Astrocyte (in vitro differentiated cells and primary cell): ENCODE measurements around the gene TPRX1. TPM values are rescaled to one million over a fixed set of nuclear protein-coding genes. Genes with fewer than 3 reads are reported as not detected.

Source experiments
- DNase-seq: peaks from one replicate; pipeline ENCODE4 v3.0.0-alpha.2; 2010; ENCODE audit warnings: low read depth
- FAIRE-seq: peaks from 2 replicates; lab custom pipeline; 2011; peaks lifted over from hg19 to GRCh38; lab: Jason Lieb, UNC
- H2AFZ ChIP-seq: 2 replicates; pipeline ENCODE4 v1.6.0; 2012; ENCODE audit warnings: low read depth, low read length, inconsistent platforms
- H3K27ac ChIP-seq: 2 replicates; pipeline ENCODE4 v1.5.1; 2011; ENCODE audit warnings: low read depth, low read length, inconsistent platforms
- H3K27me3 ChIP-seq: 2 replicates; pipeline ENCODE4 v1.6.0; 2011; ENCODE audit warnings: low read length, inconsistent platforms; ENCODE audit not compliant: insufficient read depth
- H3K36me3 ChIP-seq: 2 replicates; pipeline ENCODE4 v1.5.1; 2011; ENCODE audit warnings: low read length, inconsistent platforms; ENCODE audit not compliant: insufficient read depth
- H3K4me1 ChIP-seq: 2 replicates; pipeline ENCODE4 v1.5.1; 2011; ENCODE audit warnings: low read length, inconsistent platforms; ENCODE audit not compliant: insufficient read depth
- H3K4me2 ChIP-seq: 2 replicates; pipeline ENCODE4 v1.6.0; 2012; ENCODE audit warnings: low read length, inconsistent platforms
- H3K4me3 ChIP-seq: 2 replicates; pipeline ENCODE4 v1.5.1; 2011; ENCODE audit warnings: low read depth, mild to moderate bottlenecking, low read length, inconsistent platforms; ENCODE audit not compliant: insufficient read depth
- H3K79me2 ChIP-seq: 2 replicates; pipeline ENCODE4 v1.6.0; 2012; ENCODE audit warnings: mild to moderate bottlenecking, low read length, inconsistent platforms; ENCODE audit not compliant: insufficient read depth
- H3K9ac ChIP-seq: 2 replicates; pipeline ENCODE4 v1.6.0; 2012; ENCODE audit warnings: mild to moderate bottlenecking, low read length, inconsistent platforms
- H3K9me3 ChIP-seq: 2 replicates; pipeline ENCODE4 v1.5.1; 2012; ENCODE audit warnings: low read depth, mild to moderate bottlenecking, low read length, inconsistent platforms; ENCODE audit not compliant: insufficient read depth
- H4K20me1 ChIP-seq: 2 replicates; pipeline ENCODE4 v1.6.0; 2012; ENCODE audit warnings: low read length, inconsistent platforms; ENCODE audit not compliant: insufficient read depth
- H3K27ac Mint-ChIP-seq: one replicate; pipeline ENCODE4 v1.8.0; 2021; ENCODE audit warnings: mild to moderate bottlenecking, mixed read lengths; ENCODE audit not compliant: unreplicated experiment
- H3K27me3 Mint-ChIP-seq: one replicate; pipeline ENCODE4 v1.8.0; 2021; ENCODE audit warnings: low read depth, mixed read lengths; ENCODE audit not compliant: unreplicated experiment
- H3K36me3 Mint-ChIP-seq: one replicate; pipeline ENCODE4 v1.8.0; 2021; ENCODE audit warnings: low read depth, mixed read lengths; ENCODE audit not compliant: unreplicated experiment
- H3K4me1 Mint-ChIP-seq: one replicate; pipeline ENCODE4 v1.8.0; 2021; ENCODE audit warnings: low read depth, mixed read lengths; ENCODE audit not compliant: unreplicated experiment
- H3K4me3 Mint-ChIP-seq: one replicate; pipeline ENCODE4 v1.8.0; 2021; ENCODE audit warnings: mild to moderate bottlenecking, moderate library complexity, mixed read lengths; ENCODE audit not compliant: unreplicated experiment
- H3K9me3 Mint-ChIP-seq: one replicate; pipeline ENCODE4 v1.8.0; 2021; ENCODE audit warnings: mild to moderate bottlenecking, mixed read lengths; ENCODE audit not compliant: unreplicated experiment
- CTCF ChIP-seq: IDR thresholded peaks from 2 replicates; pipeline ENCODE4 v1.5.1; 2011; ENCODE audit warnings: low read depth, mild to moderate bottlenecking, inconsistent platforms, low read length, moderate library complexity; ENCODE audit not compliant: insufficient read depth
- EZH2 ChIP-seq: IDR thresholded peaks from 2 replicates; pipeline ENCODE4 v1.6.1; 2012; ENCODE audit warnings: mild to moderate bottlenecking, low read length, inconsistent platforms; ENCODE audit not compliant: insufficient read depth
- total RNA-seq: library from RNA; stranded (reverse); gene quantifications from 2 replicates; pipeline ENCODE4 v1.2.1, GENCODE V29; 2021

Gene TPRX1
- total RNA-seq, 1 donor from 2014 or later, result not detected

GRCh38 chr19:47839411-47839810 is 35.1 kb upstream of the TPRX1 start:
- no peak overlapping the region for H3K4me3 ChIP-seq
- no peaks in the 10 kb centered on the region for H3K9me3 ChIP-seq
- no peak overlapping the region for H3K9ac ChIP-seq
- H2AFZ ChIP-seq, result no peak overlapping the region
- no peak overlapping the region for H3K4me2 ChIP-seq
- DNase-seq (no peak), FAIRE-seq (no peak)
- H3K36me3 ChIP-seq, result no peaks in the 10 kb centered on the region
- H3K4me3 Mint-ChIP-seq, result no peak overlapping the region
- no peaks in the 10 kb centered on the region for H4K20me1 ChIP-seq
- peaks cover 17% of the 10 kb centered on the region for H3K27me3 Mint-ChIP-seq
- no peaks in the 10 kb centered on the region for H3K27me3 ChIP-seq
- H3K36me3 Mint-ChIP-seq, result no peaks in the 10 kb centered on the region
- no peak overlapping the region for H3K27ac Mint-ChIP-seq
- H3K27ac ChIP-seq, result no peak overlapping the region
- TF ChIP-seq EZH2 (no peak), CTCF (no peak)
- no peaks in the 10 kb centered on the region for H3K9me3 Mint-ChIP-seq
- H3K79me2 ChIP-seq, result no peaks in the 10 kb centered on the region
- no peaks in the 10 kb centered on the region for H3K4me1 ChIP-seq
- no peaks in the 10 kb centered on the region for H3K4me1 Mint-ChIP-seq

GRCh38 chr19:47836038-47836437 is 31.7 kb upstream of the TPRX1 start:
- TF ChIP-seq CTCF (no peak), EZH2 (no peak)
- no peaks in the 10 kb centered on the region for H3K79me2 ChIP-seq
- H3K27me3 ChIP-seq, result no peaks in the 10 kb centered on the region
- H2AFZ ChIP-seq, result no peak overlapping the region
- FAIRE-seq, result no peak
- Mint-ChIP-seq H3K4me3 (no peak overlapping the region), H3K4me1 (no peaks in the 10 kb centered on the region), H3K36me3 (no peaks in the 10 kb centered on the region), H3K27me3 (peaks cover 2% of the 10 kb centered on the region), H3K27ac (no peak overlapping the region), H3K9me3 (no peaks in the 10 kb centered on the region)
- no peaks in the 10 kb centered on the region for H3K36me3 ChIP-seq
- H3K4me3 ChIP-seq, result no peak overlapping the region
- H3K4me2 ChIP-seq, result no peak overlapping the region
- H4K20me1 ChIP-seq, result no peaks in the 10 kb centered on the region
- H3K27ac ChIP-seq, result no peak overlapping the region
- no peaks in the 10 kb centered on the region for H3K9me3 ChIP-seq
- DNase-seq, result no peak
- no peak overlapping the region for H3K9ac ChIP-seq
- H3K4me1 ChIP-seq, result no peaks in the 10 kb centered on the region

- no peak overlapping the region for H2AFZ ChIP-seq
- H3K27ac ChIP-seq, result no peak overlapping the region
- H3K9me3 ChIP-seq, result no peaks in the 10 kb centered on the region
- peaks cover 2% of the 10 kb centered on the region for H3K27me3 Mint-ChIP-seq
- H3K27ac Mint-ChIP-seq, result no peak overlapping the region
- H3K9me3 Mint-ChIP-seq, result no peaks in the 10 kb centered on the region
- no peaks in the 10 kb centered on the region for H3K4me1 Mint-ChIP-seq
- FAIRE-seq (no peak), DNase-seq (no peak)
- H4K20me1 ChIP-seq, result no peaks in the 10 kb centered on the region
- no peak overlapping the region for H3K9ac ChIP-seq
- no peak overlapping the region for H3K4me3 Mint-ChIP-seq
- no peaks in the 10 kb centered on the region for H3K36me3 ChIP-seq
- H3K36me3 Mint-ChIP-seq, result no peaks in the 10 kb centered on the region
- no peak for TF ChIP-seq EZH2
- TF ChIP-seq CTCF, result no peak
- no peak overlapping the region for H3K4me2 ChIP-seq
- H3K4me1 ChIP-seq, result no peaks in the 10 kb centered on the region
- no peaks in the 10 kb centered on the region for H3K79me2 ChIP-seq
- no peak overlapping the region for H3K4me3 ChIP-seq
- H3K27me3 ChIP-seq, result no peaks in the 10 kb centered on the region
Measured at GRCh38 chr19:47832723-47833122, 28.4 kb upstream of the TPRX1 start.
